ENCODE measurements around the gene TXNDC11. TPM values are rescaled to one million over a fixed set of nuclear protein-coding genes. Genes with fewer than 3 reads are reported as not detected.

TXNDC11 gene
- total RNA-seq, 4 donors from 2014 or later = 27.7 to 47.8 (median 40.0) TPM

DNA sequence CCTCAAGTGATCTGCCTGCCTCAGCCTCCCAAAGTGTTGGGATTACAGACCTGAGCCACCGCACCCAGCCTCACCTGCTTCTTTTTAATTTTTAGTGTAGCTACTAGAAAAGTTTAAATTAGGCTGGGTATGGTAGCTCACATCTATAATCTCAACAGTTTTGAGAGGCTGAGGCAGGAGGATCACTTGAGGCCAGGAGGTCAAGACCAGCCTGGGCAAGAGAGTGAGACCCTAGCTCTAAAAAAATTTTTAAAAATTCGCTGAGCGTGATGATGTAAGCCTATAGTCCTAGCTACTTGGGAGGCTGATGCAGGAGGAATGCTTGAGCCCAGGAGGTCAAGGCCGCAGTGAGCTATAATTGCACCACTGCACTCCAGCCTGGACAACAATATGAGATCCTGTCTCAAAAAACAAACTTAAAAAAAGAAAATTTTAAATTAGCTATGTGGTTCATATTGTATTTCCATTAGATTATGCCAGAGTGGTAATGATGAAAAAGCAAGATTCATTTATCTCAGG, 34.9 kb downstream of the TXNDC11 start:
- no peak overlapping the region for H3K4me3 ChIP-seq (ENCODE audit: low read depth, poor library complexity, severe bottlenecking)
- TF ChIP-seq POLR2A (IDR thresholded peaks at IDR 0.05) (no peak), CTCF (IDR thresholded peaks at IDR 0.05) (no peak)
- intact Hi-C loops (cut with DNase I; ENCODE audit: low total_unique reads) = no loop called here
- WGBS, 2 donors = 93 to 99% methylated on average over 4 of the region's 4 CpGs
- no peak for DNase-seq (ENCODE audit: low spot score in 2 of 2)

GRCh38 chr16:11706180-11706742, 36.4 kb downstream of the TXNDC11 start:
- TF ChIP-seq POLR2A (IDR thresholded peaks at IDR 0.05) (no peak), CTCF (IDR thresholded peaks at IDR 0.05) (no peak)
- 88% methylated on average over 3 of the region's 5 CpGs for WGBS, 2 donors
- H3K4me3 ChIP-seq (ENCODE audit: low read depth, poor library complexity, severe bottlenecking) = no peak overlapping the region
- DNase-seq (ENCODE audit: low spot score in 2 of 2) = no peak
- intact Hi-C loops (cut with DNase I; ENCODE audit: low total_unique reads) = no loop called here

DNA sequence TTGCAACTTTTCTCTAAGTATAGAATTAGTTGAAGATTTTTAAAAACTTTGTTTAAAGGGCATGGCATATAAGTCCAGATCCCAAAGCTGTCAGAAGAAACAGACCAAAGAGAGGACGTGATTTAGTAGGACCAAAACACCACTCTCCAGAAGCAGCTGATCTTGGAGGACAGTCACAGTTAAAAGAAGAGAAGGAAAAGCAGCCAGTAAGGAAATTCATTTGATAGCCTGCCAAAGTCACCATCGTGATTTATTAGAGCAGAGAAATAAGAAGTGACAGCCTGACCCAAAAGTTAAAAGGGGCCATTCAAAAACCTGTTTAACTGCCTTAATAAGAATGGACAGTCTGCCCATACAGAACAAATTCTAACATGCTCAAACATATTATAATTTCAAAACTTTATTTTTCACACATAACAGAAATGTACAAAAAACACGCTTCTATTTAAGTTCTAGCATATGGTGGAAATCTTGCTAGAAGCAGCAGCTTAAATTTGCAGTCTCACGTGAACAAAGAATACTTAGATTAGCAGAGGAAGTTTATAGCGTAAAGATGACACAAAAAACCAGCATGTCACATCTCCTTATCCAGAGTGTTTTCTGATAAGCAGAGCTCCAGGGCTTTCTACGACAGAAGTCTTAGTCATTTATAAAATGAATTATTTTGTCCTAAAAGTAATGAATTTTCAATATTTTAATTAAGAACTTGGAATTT, 37.2 kb downstream of the TXNDC11 start:
- H3K4me3 ChIP-seq (ENCODE audit: low read depth, poor library complexity, severe bottlenecking) = no peak overlapping the region
- TF ChIP-seq POLR2A (IDR thresholded peaks at IDR 0.05) = no peak
- TF ChIP-seq CTCF (IDR thresholded peaks at IDR 0.05) = no peak
- intact Hi-C loops (cut with DNase I; ENCODE audit: low total_unique reads) = no loop called here
- no peak for DNase-seq (ENCODE audit: low spot score in 2 of 2)
- WGBS, 2 donors = 54 to 62% methylated on average over 6 of the region's 6 CpGs

- TF ChIP-seq POLR2A (IDR thresholded peaks at IDR 0.05) (no peak), CTCF (IDR thresholded peaks at IDR 0.05) (no peak)
- peak in 1 of 2 donors; percentile 78 for DNase-seq (ENCODE audit: low spot score in 2 of 2)
- H3K4me3 ChIP-seq (ENCODE audit: low read depth, poor library complexity, severe bottlenecking) = no peak overlapping the region
- intact Hi-C loops (cut with DNase I; ENCODE audit: low total_unique reads) = no loop called here
- 74 to 76% methylated on average over 9 of the region's 9 CpGs for WGBS, 2 donors
These were observed 42.2 kb downstream of the TXNDC11 start for GRCh38 chr16:11700264-11701029.

- DNase-seq (ENCODE audit: low spot score in 2 of 2) = peak in 1 of 2 donors; percentile 68
- TF ChIP-seq CTCF (IDR thresholded peaks at IDR 0.05) (no peak), POLR2A (IDR thresholded peaks at IDR 0.05) (no peak)
- 88 to 94% methylated on average over 10 of the region's 10 CpGs for WGBS, 2 donors
- H3K4me3 ChIP-seq (ENCODE audit: low read depth, poor library complexity, severe bottlenecking) = no peak overlapping the region
- intact Hi-C loops (cut with DNase I; ENCODE audit: low total_unique reads) = no loop called here
These were observed 43.3 kb downstream of the TXNDC11 start for GRCh38 chr16:11699234-11699894.

Measured in lower leg skin (tissue), 4 donors.